Body of pancreas (tissue), 4 donors: ENCODE measurements around the gene CLEC4F.

Experiments
- POLR2A ChIP-seq, 3 donors: fragments of 450-650 bp; IDR thresholded peaks; one replicate each; pipeline ENCODE4 v1.6.1; 2016; ENCODE audit warnings: antibody characterized with exemption in 3 of 3, mild to moderate bottlenecking in 2 of 3
- TF ChIP-seq, protein P1 (sequence below), 7 experiments: fragments of 450-650 bp in 4 of 7; fragments of 200-600 bp in 3 of 7; sonication (generic) in 3 of 7; IDR thresholded peaks; one replicate each; pipeline ENCODE4 v1.5.1; 2016 to 2019; ENCODE audit warnings: antibody characterized with exemption in 7 of 7

DNA sequence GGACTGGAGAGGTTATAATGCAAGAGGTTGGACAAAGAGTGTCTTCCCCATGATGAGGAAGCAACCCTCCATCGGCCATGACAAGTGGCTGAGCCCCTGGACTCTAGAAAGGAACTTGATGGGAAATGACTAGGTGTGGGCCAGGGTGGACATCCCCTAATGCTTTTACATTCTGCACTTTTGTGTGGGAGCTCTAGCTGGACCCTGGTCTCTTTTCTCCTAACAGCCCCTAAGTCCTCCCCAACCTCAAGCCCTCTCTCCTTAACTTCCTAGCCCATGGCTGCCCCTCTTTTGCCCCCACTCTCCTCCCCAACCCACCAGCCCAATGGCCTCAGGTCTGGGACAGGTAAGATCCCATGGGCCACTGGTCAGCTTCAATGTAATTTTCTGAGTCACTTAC, 12.8 kb upstream of the CLEC4F start:
- TF ChIP-seq POLR2A (IDR thresholded peaks at IDR 0.05) = no peak
- TF ChIP-seq, protein P1, sequence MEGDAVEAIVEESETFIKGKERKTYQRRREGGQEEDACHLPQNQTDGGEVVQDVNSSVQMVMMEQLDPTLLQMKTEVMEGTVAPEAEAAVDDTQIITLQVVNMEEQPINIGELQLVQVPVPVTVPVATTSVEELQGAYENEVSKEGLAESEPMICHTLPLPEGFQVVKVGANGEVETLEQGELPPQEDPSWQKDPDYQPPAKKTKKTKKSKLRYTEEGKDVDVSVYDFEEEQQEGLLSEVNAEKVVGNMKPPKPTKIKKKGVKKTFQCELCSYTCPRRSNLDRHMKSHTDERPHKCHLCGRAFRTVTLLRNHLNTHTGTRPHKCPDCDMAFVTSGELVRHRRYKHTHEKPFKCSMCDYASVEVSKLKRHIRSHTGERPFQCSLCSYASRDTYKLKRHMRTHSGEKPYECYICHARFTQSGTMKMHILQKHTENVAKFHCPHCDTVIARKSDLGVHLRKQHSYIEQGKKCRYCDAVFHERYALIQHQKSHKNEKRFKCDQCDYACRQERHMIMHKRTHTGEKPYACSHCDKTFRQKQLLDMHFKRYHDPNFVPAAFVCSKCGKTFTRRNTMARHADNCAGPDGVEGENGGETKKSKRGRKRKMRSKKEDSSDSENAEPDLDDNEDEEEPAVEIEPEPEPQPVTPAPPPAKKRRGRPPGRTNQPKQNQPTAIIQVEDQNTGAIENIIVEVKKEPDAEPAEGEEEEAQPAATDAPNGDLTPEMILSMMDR (IDR thresholded peaks at IDR 0.05) = no peak
